GM23248 (cell line): ENCODE measurements around the gene POU5F1.

Experiments
- EZH2 ChIP-seq: fragments of 200-600 bp; sonication (generic); IDR thresholded peaks from 2 replicates; pipeline ENCODE4 v1.6.1; 2018; ENCODE audit warnings: antibody characterized with exemption, mild to moderate bottlenecking; ENCODE audit not compliant: insufficient read depth, poor library complexity, severe bottlenecking
- EZH2phosphoT487 ChIP-seq: fragments of 200-600 bp; sonication (generic); IDR thresholded peaks from 2 replicates; pipeline ENCODE4 v1.6.1; 2018; ENCODE audit warnings: antibody characterized with exemption, moderate library complexity, mild to moderate bottlenecking, low read depth; ENCODE audit not compliant: insufficient read depth

- TF ChIP-seq EZH2phosphoT487, result no peak
- TF ChIP-seq EZH2, result no peak
Measured at GRCh38 chr6:31152781-31153180, 17.7 kb downstream of the POU5F1 start.
